HCT116 (cell line): Measurements from ENCODE around the gene TARBP1. TPM values are rescaled to one million over a fixed set of nuclear protein-coding genes. Genes with fewer than 3 reads are reported as not detected.

Experiments
- ATAC-seq: fragments of 200-7000 bp; cut with Tn5 transposase; 2 replicates; pipeline ENCODE4 v1.9.1; 2020; ENCODE audit warnings: mild to moderate bottlenecking, moderate library complexity
- BruUV-seq: library from RNA; stranded (reverse); fragments of 400-500 nt; replicated peaks from 2 replicates; lab custom pipeline; 2021; lab: Mats Ljungman, UMichigan
- CTCF ChIA-PET: fragments of 300-600 bp; sonication (Branson Sonifier 250); formaldehyde crosslinking; loops from one replicate; lab custom pipeline; 2021; ENCODE audit warnings: antibody characterized with exemption; lab: Charles Lee
- POLR2A ChIA-PET: fragments of 300-600, 350-600 bp; sonication (Branson Sonifier 250); formaldehyde crosslinking; loops from one replicate; lab custom pipeline; 2021; ENCODE audit warnings: antibody characterized with exemption; lab: Charles Lee
- RAD21 ChIA-PET, 2 experiments: fragments of 300-600 bp; sonication (Branson Sonifier 250); formaldehyde crosslinking; loops; one replicate each; lab custom pipeline; 2023; ENCODE audit warnings: low total read pairs in 2 of 2; ENCODE audit not compliant: uncharacterized antibody in 2 of 2, unreplicated experiment in 2 of 2, low non-redundant PET in 1 of 2; lab: Charles Lee
- DNase-seq: peaks from one replicate; pipeline ENCODE4 v3.0.0-alpha.2; 2010; ENCODE audit warnings: low read depth, low spot score
- H2AFZ ChIP-seq: fragments of 200-600 bp; shearing (Covaris generic), sonication (generic); 2 replicates; pipeline ENCODE4 v1.6.1; 2017; ENCODE audit warnings: low read depth, mixed run types, mixed read lengths, antibody characterized with exemption, low read length; ENCODE audit not compliant: poor library complexity, severe bottlenecking
- H3K27ac ChIP-seq: 2 replicates; pipeline ENCODE4 v1.5.1; 2012; ENCODE audit warnings: low read depth, low read length
- H3K27me3 ChIP-seq: fragments of 200-600 bp; sonication (generic); 2 replicates; pipeline ENCODE4 v1.6.1; 2016; ENCODE audit warnings: mixed run types, low read length, mixed read lengths; ENCODE audit not compliant: insufficient read depth
- H3K36me3 ChIP-seq, 2 experiments: fragments of 200-500 bp in 1 of 2; fragments of 200-600 bp in 1 of 2; sonication (Bioruptor generic) in 1 of 2; sonication (generic) in 1 of 2; 2 replicates each; pipeline versions ENCODE4 v1.5.1 to v1.6.1; 2014 to 2016; ENCODE audit warnings: low read length in 2 of 2, inconsistent platforms in 1 of 2, mixed read lengths in 1 of 2, mixed run types in 1 of 2; ENCODE audit not compliant: insufficient read depth in 2 of 2, control insufficient read depth in 1 of 2
- H3K4me1 ChIP-seq, 2 experiments: fragments of 200-600 bp in 1 of 2; sonication (generic) in 1 of 2; 2 replicates each; pipeline versions ENCODE4 v1.5.1 to v1.6.1; 2012 to 2017; ENCODE audit warnings: low read length in 2 of 2, inconsistent platforms in 1 of 2, mild to moderate bottlenecking in 1 of 2, mixed read lengths in 1 of 2, mixed run types in 1 of 2, moderate library complexity in 1 of 2; ENCODE audit not compliant: insufficient read depth in 2 of 2, control insufficient read depth in 1 of 2
- H3K4me2 ChIP-seq: fragments of 200-600 bp; sonication (generic); 2 replicates; pipeline ENCODE4 v1.6.1; 2017; ENCODE audit warnings: mixed run types, low read length, mixed read lengths
- H3K4me3 ChIP-seq, 2 experiments: fragments of 200-600 bp in 1 of 2; sonication (generic) in 1 of 2; replicated peaks in 1 of 2; 2 replicates each; pipeline ENCODE4 v1.5.1; 2011 to 2016; ENCODE audit warnings: low read length in 2 of 2, control low read depth in 1 of 2, low read depth in 1 of 2, mild to moderate bottlenecking in 1 of 2, mixed read lengths in 1 of 2, mixed run types in 1 of 2
- H3K79me2 ChIP-seq: fragments of 200-600 bp; sonication (generic); 2 replicates; pipeline ENCODE4 v1.6.1; 2017; ENCODE audit warnings: mild to moderate bottlenecking, mixed run types, low read length, moderate library complexity, mixed read lengths; ENCODE audit not compliant: insufficient read depth
- H3K9ac ChIP-seq: fragments of 200-600 bp; sonication (generic); 2 replicates; pipeline ENCODE4 v1.6.1; 2016; ENCODE audit warnings: low read length, mixed read lengths
- H3K9me2 ChIP-seq: fragments of 200-600 bp; sonication (generic), shearing (Covaris generic); 2 replicates; pipeline ENCODE4 v1.6.1; 2017; ENCODE audit warnings: mixed run types, mild to moderate bottlenecking, moderate library complexity; ENCODE audit not compliant: insufficient read depth
- H3K9me3 ChIP-seq, 2 experiments: fragments of 200-500 bp in 1 of 2; fragments of 200-600 bp in 1 of 2; sonication (Bioruptor generic) in 1 of 2; sonication (generic) in 1 of 2; 2 replicates each; pipeline ENCODE4 v1.6.1; 2014 to 2017; ENCODE audit warnings: low read length in 2 of 2, mixed read lengths in 2 of 2, inconsistent platforms in 1 of 2, low read depth in 1 of 2, mild to moderate bottlenecking in 1 of 2, mixed run types in 1 of 2, moderate library complexity in 1 of 2; ENCODE audit not compliant: control insufficient read depth in 1 of 2, insufficient read depth in 1 of 2
- H4K20me1 ChIP-seq: fragments of 200-600 bp; sonication (generic), shearing (Covaris generic); 2 replicates; pipeline ENCODE4 v1.6.1; 2017; ENCODE audit warnings: mixed run types, mild to moderate bottlenecking, moderate library complexity; ENCODE audit not compliant: insufficient read depth
- CBX3 ChIP-seq: IDR thresholded peaks from 2 replicates; pipeline ENCODE4 v1.6.1; 2012; ENCODE audit warnings: low read depth
- CEBPB ChIP-seq: IDR thresholded peaks from 2 replicates; pipeline ENCODE4 v1.6.1; 2012; ENCODE audit warnings: low read depth
- EGR1 ChIP-seq: IDR thresholded peaks from 2 replicates; pipeline ENCODE4 v1.6.1; 2012; ENCODE audit warnings: low read depth
- ELF1 ChIP-seq: IDR thresholded peaks from 2 replicates; pipeline ENCODE4 v1.6.1; 2012; ENCODE audit warnings: low read depth, borderline replicate concordance
- EZH2 ChIP-seq: fragments of 200-600 bp; sonication (generic); IDR thresholded peaks from 2 replicates; pipeline ENCODE4 v1.6.1; 2017; ENCODE audit warnings: antibody characterized with exemption, mixed run types
- EZH2phosphoT487 ChIP-seq: fragments of 200-600 bp; IDR thresholded peaks from 2 replicates; pipeline ENCODE4 v1.6.1; 2018; ENCODE audit warnings: antibody characterized with exemption, borderline replicate concordance
- POLR2A ChIP-seq: IDR thresholded peaks from 2 replicates; pipeline ENCODE4 v1.7.0; 2011; ENCODE audit warnings: borderline replicate concordance; ENCODE audit not compliant: insufficient read depth, insufficient read length; ENCODE audit errors: extremely low read depth
- POLR2AphosphoS5 ChIP-seq: IDR thresholded peaks from 2 replicates; pipeline ENCODE4 v1.6.1; 2011; ENCODE audit warnings: mild to moderate bottlenecking, low read depth, low read length, moderate library complexity
- RAD21 ChIP-seq: IDR thresholded peaks from 2 replicates; pipeline ENCODE4 v1.6.1; 2012; ENCODE audit warnings: low read depth, mild to moderate bottlenecking
- SIN3A ChIP-seq: IDR thresholded peaks from 2 replicates; pipeline ENCODE4 v1.6.1; 2012; ENCODE audit warnings: low read depth
- SRF ChIP-seq: IDR thresholded peaks from 2 replicates; pipeline ENCODE4 v1.6.1; 2012; ENCODE audit warnings: low read depth
- ZFX ChIP-seq: fragments of 450-650 bp; IDR thresholded peaks from 2 replicates; pipeline ENCODE4 v1.6.1; 2017
- ZNF274 ChIP-seq: fragments of 200-500 bp; sonication (Bioruptor generic); IDR thresholded peaks from 2 replicates; pipeline ENCODE4 v1.6.1; 2014; ENCODE audit warnings: mild to moderate bottlenecking, low read depth, low read length, inconsistent platforms
- intact Hi-C: fragments of 100-400 bp; cut with micrococcal nuclease; formaldehyde crosslinking; loops from 2 replicates; pipeline ENCODE4 v1.10.0; 2022
- total RNA-seq: library from RNA; stranded (reverse); gene quantifications from one replicate; pipeline ENCODE4 v1.2.1, GENCODE V29; 2021; ENCODE audit not compliant: unreplicated experiment
- TF ChIP-seq, protein P1 (sequence below): IDR thresholded peaks from 2 replicates; pipeline ENCODE4 v1.6.1; 2012

TARBP1 gene
- total RNA-seq, 1 experiment from 2014 or later: 17.2 TPM

DNA sequence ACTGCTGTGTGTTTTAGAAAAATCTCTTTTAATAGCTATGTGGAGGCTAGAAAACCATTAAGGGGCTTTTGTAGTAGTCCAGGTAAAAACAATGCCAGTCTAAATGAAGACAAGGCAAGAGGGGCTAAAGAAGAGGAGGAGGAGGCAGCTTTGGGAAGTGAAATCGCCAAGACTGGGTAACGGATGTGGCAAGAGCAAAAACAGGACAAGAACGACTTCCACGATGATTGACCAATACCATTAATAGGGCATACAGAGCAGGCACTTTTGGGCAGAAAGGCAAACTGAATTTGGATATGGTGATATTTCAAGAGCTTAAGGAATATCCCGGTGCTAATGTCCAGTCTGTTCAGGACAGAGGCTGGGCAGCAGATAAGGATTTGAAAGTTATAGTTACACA lies 83.7 kb downstream of the TARBP1 start:
- TF ChIP-seq RAD21: no peak
- no peak for TF ChIP-seq CEBPB
- TF ChIP-seq CBX3: no peak
- TF ChIP-seq POLR2AphosphoS5: no peak
- TF ChIP-seq EZH2: no peak
- no peak for TF ChIP-seq ELF1
- TF ChIP-seq EZH2phosphoT487: no peak
- TF ChIP-seq POLR2A: no peak
- TF ChIP-seq SIN3A: no peak
- TF ChIP-seq, protein P1, sequence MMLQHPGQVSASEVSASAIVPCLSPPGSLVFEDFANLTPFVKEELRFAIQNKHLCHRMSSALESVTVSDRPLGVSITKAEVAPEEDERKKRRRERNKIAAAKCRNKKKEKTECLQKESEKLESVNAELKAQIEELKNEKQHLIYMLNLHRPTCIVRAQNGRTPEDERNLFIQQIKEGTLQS: no peak
- TF ChIP-seq ZFX: no peak
- TF ChIP-seq ZNF274: no peak
- no peak for TF ChIP-seq EGR1
- TF ChIP-seq SRF: no peak
- no peak overlapping the region for H3K4me2 ChIP-seq
- H3K27ac ChIP-seq: no peak overlapping the region
- intact Hi-C loops: no loop called here
- no peak overlapping the region for H3K4me3 ChIP-seq
- no TSS peak for BruUV-seq
- no peaks in the 10 kb centered on the region for H3K79me2 ChIP-seq
- H2AFZ ChIP-seq: no peak overlapping the region
- no peak for ATAC-seq
- no peak for DNase-seq
- POLR2A ChIA-PET: no interaction called here
- no peaks in the 10 kb centered on the region for H3K27me3 ChIP-seq
- RAD21 ChIA-PET: interaction anchor here in 1 of 2 experiments (0.6 kb wide), 1 partner anchor 16 kb away, joined by 4 read pairs; no protein-coding TSS in a partner anchor
- no peaks in the 10 kb centered on the region for H3K9me3 ChIP-seq
- H4K20me1 ChIP-seq: no peaks in the 10 kb centered on the region
- H3K4me1 ChIP-seq: no peaks in the 10 kb centered on the region
- no peaks in the 10 kb centered on the region for H3K9me2 ChIP-seq
- H3K36me3 ChIP-seq: no peaks in the 10 kb centered on the region
- CTCF ChIA-PET: no interaction called here
- no peak overlapping the region for H3K9ac ChIP-seq

DNA sequence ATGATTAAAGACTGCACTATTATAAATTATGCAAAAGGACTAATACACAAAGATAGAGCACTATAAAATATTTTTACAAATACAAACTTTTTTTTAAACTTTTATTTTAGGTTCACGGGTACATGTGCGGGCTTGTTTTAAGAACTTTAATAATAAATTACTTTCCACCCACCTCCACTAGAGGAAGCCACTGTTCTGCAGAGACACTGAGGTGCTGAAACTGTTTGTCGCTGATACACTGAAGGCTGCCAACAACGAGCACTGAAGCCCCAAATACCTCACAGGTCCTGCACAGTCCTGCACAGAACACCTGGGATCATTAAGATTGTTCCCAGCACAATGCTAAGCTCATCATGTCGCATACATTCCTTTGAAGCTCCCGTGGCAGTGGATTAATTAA lies 85.8 kb downstream of the TARBP1 start:
- no peak overlapping the region for H3K4me2 ChIP-seq
- no peaks in the 10 kb centered on the region for H3K36me3 ChIP-seq
- intact Hi-C loops: no loop called here
- no peak overlapping the region for H3K4me3 ChIP-seq
- no peaks in the 10 kb centered on the region for H3K9me3 ChIP-seq
- no peaks in the 10 kb centered on the region for H3K4me1 ChIP-seq
- no peaks in the 10 kb centered on the region for H3K9me2 ChIP-seq
- TF ChIP-seq, protein P1: no peak
- TF ChIP-seq RAD21: peak; percentile 21; the same call in 1 of the 2 replicates
- TF ChIP-seq, all 23 proteins: peak for 1
- H2AFZ ChIP-seq: no peak overlapping the region
- CTCF ChIA-PET: no interaction called here
- RAD21 ChIA-PET: no interaction called here
- DNase-seq (no peak), ATAC-seq (no peak)
- H3K79me2 ChIP-seq: no peaks in the 10 kb centered on the region
- BruUV-seq: no TSS peak
- no peak overlapping the region for H3K27ac ChIP-seq
- no peaks in the 10 kb centered on the region for H3K27me3 ChIP-seq
- no peaks in the 10 kb centered on the region for H4K20me1 ChIP-seq
- no peak overlapping the region for H3K9ac ChIP-seq
- POLR2A ChIA-PET: no interaction called here
